ENCODE results near the gene RAB39B.

RAB39B gene

DNA sequence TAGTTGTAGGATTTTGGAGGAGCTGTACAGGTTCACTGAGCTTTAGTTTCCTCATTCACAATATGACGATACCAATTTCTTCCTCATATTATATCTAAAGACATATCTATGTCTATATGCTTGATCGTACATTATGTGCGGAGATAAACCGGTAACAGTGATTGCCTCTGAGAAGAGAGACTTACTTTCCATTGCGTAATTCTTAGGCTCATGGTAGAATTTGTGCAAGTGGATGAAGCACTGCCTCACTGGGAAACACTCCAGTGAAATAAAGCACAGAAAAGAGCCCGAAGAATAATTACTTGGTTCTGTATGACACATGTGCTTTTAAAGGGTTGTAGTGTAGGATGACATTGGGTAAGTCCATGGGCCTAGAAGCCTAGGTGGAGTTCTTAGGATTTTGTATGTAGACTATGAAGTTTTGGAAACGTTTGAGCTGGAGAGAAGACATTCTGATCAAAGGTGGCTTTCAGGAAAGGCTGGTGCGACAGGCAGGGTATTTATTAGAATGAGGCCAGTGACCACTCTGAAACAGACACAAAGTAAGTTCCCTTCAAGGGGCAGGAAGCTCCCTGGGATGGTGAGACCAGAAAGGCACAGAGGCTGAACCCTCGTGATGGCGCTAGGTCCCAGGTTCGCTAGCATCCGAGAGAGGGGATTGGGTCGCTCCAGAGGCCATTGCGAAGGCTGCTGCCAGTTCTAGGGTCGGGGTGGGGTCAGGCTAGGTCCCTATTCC is 48.7 kb downstream of the RAB39B start:
- DNase-seq = no peak

DNA sequence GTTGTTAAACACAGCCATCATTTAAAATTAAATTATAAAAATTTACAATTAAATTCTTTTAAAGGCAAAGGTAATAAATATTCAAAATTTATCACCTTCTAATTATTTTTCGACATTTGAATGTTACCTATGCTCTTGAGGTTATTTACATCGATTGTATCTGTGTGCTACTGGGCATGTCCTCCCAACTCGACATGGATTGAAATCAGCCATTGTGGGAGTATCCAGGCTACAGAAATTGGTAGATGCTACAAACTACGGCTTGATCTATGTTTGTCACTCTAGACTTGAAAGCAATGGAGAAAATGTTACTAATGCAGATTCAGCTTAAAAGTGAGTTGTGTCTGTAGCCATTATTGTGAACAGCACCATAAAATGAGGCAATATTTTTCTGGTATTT is 50.6 kb downstream of the RAB39B start:
- no peak for DNase-seq

- DNase-seq = no peak
These were observed 53.1 kb downstream of the RAB39B start for GRCh38 chrX:155211208-155211607.
